SK-N-MC (cell line): Measurements from ENCODE around the gene AK5.

Experiments used
- DNase-seq: peaks from one replicate; pipeline ENCODE4 v3.0.0-alpha.2; 2011; ENCODE audit warnings: low read depth, low spot score
- H3K27ac ChIP-seq: fragments of 200-600 bp; sonication (generic); 2 replicates; pipeline ENCODE4 v1.5.1; 2016; ENCODE audit warnings: mixed run types
- H3K36me3 ChIP-seq: fragments of 200-600 bp; sonication (generic); 2 replicates; pipeline ENCODE4 v1.6.1; 2017; ENCODE audit warnings: antibody characterized with exemption, low read length, mixed read lengths; ENCODE audit not compliant: insufficient read depth
- H3K4me3 ChIP-seq: fragments of 200-600 bp; sonication (generic); 2 replicates; pipeline ENCODE4 v1.5.1; 2016
- H3K9ac ChIP-seq: fragments of 200-600 bp; sonication (generic); 2 replicates; pipeline ENCODE4 v1.8.0; 2017; ENCODE audit warnings: mixed run types, mixed read lengths; ENCODE audit not compliant: insufficient read length
- H3K9me3 ChIP-seq: fragments of 200-600 bp; sonication (generic); 2 replicates; pipeline ENCODE4 v1.6.1; 2017; ENCODE audit warnings: low read depth, mild to moderate bottlenecking, antibody characterized with exemption, low read length, moderate library complexity, mixed read lengths
- EZH2 ChIP-seq: fragments of 200-600 bp; sonication (generic); IDR thresholded peaks from one replicate; pipeline ENCODE4 v1.6.1; 2017; ENCODE audit warnings: antibody characterized with exemption
- FOXP2 ChIP-seq: optimal IDR thresholded peaks from 2 replicates; pipeline ENCODE3; 2011; ENCODE audit warnings: mild to moderate bottlenecking, moderate library complexity; ENCODE audit not compliant: insufficient read depth; ENCODE audit errors: extremely low read length, control extremely low read depth
- POLR2AphosphoS5 ChIP-seq: IDR thresholded peaks from 2 replicates; pipeline ENCODE4 v1.6.1; 2012; ENCODE audit warnings: mild to moderate bottlenecking, low read depth, low read length, borderline replicate concordance

AK5 gene

DNA sequence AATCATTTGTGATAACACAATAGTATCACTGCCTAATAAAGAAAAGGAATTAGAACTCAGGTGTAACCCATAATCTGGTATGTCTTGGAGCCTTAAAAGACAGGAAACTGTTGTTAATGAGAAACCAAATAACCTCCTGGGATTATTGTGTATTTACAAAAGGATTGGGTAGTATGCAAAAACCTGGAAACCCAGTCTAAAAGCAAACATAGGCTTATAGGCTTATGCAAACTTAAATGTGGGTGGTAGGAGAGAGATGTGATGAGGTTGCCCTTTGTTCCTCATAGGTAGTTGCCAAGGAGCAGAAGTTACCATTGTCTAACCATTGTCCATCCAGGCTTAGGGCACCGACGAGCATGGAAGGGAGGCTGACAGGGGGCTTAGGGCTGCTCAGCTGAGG lies 165.8 kb downstream of the AK5 start:
- no peak overlapping the region for H3K9ac ChIP-seq

DNA sequence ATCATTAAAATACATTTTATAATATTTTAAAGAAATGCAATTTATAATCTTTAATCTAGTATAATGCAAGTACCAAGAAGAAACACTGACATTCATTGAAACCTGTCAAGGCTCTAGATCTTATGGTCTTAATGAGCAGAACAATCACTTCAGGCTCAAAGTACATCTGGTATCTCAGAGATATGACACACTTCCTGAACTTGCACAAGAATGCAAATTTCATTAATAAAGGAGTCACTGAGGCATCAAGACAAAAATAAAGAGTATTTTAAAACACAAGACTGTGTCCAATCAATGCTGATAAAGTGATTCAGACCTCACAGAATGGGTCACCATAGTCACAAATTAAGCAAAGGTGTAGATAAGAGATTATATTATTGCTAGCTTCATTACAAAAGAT lies 178.1 kb downstream of the AK5 start:
- no peak for DNase-seq
- Histone ChIP-seq H3K36me3 (no peaks in the 10 kb centered on the region), H3K27ac (no peak overlapping the region), H3K9ac (no peak overlapping the region), H3K9me3 (no peaks in the 10 kb centered on the region), H3K4me3 (no peak overlapping the region)
- no peak for TF ChIP-seq FOXP2
- no peak for TF ChIP-seq EZH2
- no peak for TF ChIP-seq POLR2AphosphoS5

More for the DNA sequence above, 165.8 kb downstream of the AK5 start:
- Histone ChIP-seq H3K4me3 (no peak overlapping the region), H3K27ac (no peak overlapping the region), H3K9me3 (no peaks in the 10 kb centered on the region), H3K36me3 (no peaks in the 10 kb centered on the region)
- no peak for DNase-seq
- TF ChIP-seq EZH2 (no peak), FOXP2 (no peak), POLR2AphosphoS5 (no peak)

DNA sequence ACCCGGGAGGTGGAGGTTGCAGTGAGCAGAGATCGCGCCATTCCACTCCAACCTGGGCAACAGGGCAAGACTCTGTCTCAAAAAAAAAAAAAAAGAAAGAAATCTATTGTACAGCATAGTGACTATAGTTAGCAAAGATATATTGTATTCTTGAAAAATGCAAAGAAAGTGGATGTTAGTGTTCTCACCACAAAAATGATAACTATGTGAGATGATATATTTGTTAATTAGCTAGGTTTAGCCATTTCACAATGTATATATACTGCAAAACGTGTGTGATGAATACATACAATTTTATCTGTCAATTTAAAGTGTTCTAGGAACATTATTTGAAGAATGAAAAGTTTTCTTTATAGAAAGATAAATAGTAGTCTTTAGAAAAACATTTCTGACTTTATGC lies 179.9 kb downstream of the AK5 start:
- no peaks in the 10 kb centered on the region for H3K36me3 ChIP-seq
- TF ChIP-seq EZH2 (no peak), POLR2AphosphoS5 (no peak), FOXP2 (no peak)
- no peak overlapping the region for H3K4me3 ChIP-seq
- no peak overlapping the region for H3K9ac ChIP-seq
- no peak overlapping the region for H3K27ac ChIP-seq
- H3K9me3 ChIP-seq: no peaks in the 10 kb centered on the region
- DNase-seq: no peak

DNA sequence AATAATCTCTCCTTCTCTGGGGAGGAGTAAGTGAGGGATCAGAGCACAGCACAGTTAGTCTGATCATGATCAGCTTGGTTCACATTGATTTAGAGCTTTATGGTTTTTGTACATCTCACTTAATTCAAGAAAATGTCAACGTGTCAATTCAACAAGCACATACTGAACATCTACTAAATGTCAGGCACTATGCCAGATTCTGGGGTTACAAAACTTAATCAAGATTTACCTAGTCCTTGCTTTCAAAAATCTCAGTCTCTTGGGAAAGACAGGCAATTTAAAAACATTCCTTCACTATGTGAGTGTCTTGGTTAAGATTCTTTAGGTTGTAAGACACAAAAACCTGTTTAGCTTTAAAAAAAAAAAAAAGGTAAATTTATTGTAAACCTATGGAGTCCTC lies 181.4 kb downstream of the AK5 start:
- Histone ChIP-seq H3K9me3 (no peaks in the 10 kb centered on the region), H3K27ac (no peak overlapping the region), H3K36me3 (no peaks in the 10 kb centered on the region), H3K4me3 (no peak overlapping the region), H3K9ac (no peak overlapping the region)
- TF ChIP-seq POLR2AphosphoS5 (no peak), FOXP2 (no peak), EZH2 (no peak)
- no peak for DNase-seq

DNA sequence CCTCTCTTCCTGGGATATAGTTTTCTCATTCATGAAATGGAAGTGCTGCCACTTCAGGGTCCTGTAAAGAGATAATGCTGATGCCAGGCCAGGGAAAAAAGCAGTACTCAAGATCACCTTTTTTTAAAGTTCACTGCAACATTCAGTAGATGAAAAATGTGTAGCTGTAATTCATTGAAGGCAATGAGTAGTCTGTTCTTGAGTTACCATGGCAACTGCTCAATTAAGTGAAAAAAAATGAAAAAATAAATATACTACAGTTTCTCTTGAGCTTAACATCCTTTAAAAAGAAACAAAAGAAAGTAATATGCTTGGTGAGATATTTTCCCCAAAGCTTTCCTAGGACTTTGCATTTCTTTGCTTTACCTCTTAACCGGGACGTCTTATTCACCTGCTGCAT lies 183.3 kb downstream of the AK5 start:
- TF ChIP-seq EZH2 (no peak), FOXP2 (no peak), POLR2AphosphoS5 (no peak)
- H3K27ac ChIP-seq: no peak overlapping the region
- DNase-seq: no peak
- no peak overlapping the region for H3K4me3 ChIP-seq
- H3K36me3 ChIP-seq: no peaks in the 10 kb centered on the region
- no peaks in the 10 kb centered on the region for H3K9me3 ChIP-seq
- H3K9ac ChIP-seq: no peak overlapping the region

DNA sequence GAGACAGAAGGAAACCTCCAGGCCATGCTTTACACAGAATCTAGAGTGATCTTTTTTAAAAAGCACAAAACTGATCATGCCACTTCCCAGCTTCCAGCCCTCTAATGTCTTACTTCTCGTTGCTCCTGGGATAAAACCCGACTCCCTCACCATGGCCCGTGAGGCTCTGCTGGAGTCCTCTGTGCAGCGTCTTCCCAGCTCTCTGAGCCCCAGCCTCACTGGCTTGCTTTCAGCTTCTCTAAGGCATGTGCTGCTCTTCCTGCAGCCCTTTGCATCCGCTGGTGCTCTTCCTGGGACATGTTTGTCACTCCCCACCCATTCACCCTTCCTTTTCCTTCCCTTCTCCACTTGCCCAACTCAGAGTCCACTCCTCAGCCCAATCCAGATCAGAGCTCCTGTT lies 184.1 kb downstream of the AK5 start:
- no peak overlapping the region for H3K27ac ChIP-seq
- H3K9me3 ChIP-seq: no peaks in the 10 kb centered on the region
- no peak overlapping the region for H3K9ac ChIP-seq
- TF ChIP-seq FOXP2 (no peak), EZH2 (no peak), POLR2AphosphoS5 (no peak)
- DNase-seq: no peak
- no peaks in the 10 kb centered on the region for H3K36me3 ChIP-seq
- H3K4me3 ChIP-seq: no peak overlapping the region

DNA sequence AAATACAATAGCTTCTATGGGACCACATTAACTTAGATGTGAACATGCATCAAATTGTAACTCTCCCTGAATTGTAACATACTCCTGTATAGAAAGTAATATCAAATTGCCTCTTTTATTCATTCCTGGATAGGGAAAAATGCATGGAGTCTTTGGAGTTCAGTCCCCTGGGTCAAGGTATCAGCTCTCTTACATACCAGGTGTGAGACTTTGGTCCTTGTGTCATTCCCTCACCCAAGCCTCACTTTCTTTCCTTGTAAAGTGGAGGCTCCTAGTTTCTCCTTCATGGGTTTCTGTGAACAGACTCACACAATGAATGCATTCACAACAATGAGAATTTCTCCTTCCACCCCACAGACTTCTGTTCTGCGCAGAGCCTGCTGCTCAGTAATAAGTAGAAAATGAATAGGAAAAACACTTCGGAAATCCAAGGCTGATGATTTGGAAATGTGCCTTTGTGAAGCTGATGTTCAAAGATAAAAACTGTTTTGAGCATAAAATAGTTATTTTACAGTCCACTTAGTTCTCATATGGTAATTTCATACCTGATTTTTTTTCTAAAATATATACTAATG lies 185.3 kb downstream of the AK5 start:
- Histone ChIP-seq H3K36me3 (no peaks in the 10 kb centered on the region), H3K9me3 (no peaks in the 10 kb centered on the region), H3K9ac (no peak overlapping the region), H3K4me3 (no peak overlapping the region), H3K27ac (no peak overlapping the region)
- DNase-seq: no peak
- TF ChIP-seq POLR2AphosphoS5 (no peak), EZH2 (no peak), FOXP2 (no peak)

DNA sequence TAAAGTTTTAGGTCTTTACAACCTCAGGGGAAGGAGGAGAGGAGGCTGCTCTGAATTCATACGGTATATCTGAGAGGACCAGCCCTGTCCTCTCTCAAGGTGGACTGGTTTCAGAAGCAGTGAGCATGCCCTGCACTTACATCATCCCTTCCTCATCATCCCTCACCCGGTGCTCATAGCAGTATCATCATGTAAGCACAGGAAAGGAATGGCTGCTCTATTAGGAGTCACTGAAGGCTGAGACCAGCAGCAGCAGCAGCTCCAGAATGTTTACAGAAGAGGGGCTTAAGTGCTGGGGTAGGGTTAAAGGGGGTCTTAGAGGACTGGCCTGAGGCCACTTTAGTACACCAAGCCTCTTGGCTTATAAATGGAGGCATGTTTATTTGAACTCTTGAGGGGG lies 185.9 kb downstream of the AK5 start:
- H3K27ac ChIP-seq: no peak overlapping the region
- H3K36me3 ChIP-seq: no peaks in the 10 kb centered on the region
- no peak overlapping the region for H3K9ac ChIP-seq
- H3K4me3 ChIP-seq: no peak overlapping the region
- H3K9me3 ChIP-seq: no peaks in the 10 kb centered on the region
- TF ChIP-seq POLR2AphosphoS5 (no peak), EZH2 (no peak), FOXP2 (no peak)
- DNase-seq: no peak
